ENCODE data around the gene KLHDC2.
"Not testable (repeated sequence)": the region's sequence is repeated elsewhere in the genome, so short reads cannot be mapped to it uniquely, and the experiment has no call there.

DNA sequence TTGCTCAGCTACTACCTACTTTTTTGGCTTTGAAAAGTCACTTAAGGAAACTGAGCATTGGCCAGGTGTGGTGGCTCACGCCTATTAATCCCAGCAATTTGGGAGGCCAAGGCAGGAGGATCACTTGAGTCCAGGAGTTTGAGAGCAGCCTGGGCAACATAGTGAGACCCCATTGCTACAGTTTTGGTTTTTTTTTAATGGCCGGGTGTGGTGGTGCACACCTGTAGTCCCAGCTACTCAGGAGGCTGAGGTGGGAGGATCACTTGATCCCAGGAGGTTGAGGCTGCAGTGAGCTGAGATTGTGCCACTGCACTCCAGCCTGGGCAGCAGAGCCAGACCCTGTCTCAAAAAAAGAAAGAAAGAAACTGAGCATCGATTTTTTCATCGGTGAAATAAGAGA lies 32.3 kb upstream of the KLHDC2 start:
- TF ChIP-seq POLR2A (IDR thresholded peaks at IDR 0.05; ENCODE audit: low read depth, low read length); POLR2AphosphoS5 (IDR thresholded peaks at IDR 0.05; ENCODE audit: low read depth, low read length); TAF1 (IDR thresholded peaks at IDR 0.05; ENCODE audit: low read depth, low read length); PAX5 (IDR thresholded peaks at IDR 0.05; ENCODE audit: insufficient read depth, low read length, severe bottlenecking); SPI1 (IDR thresholded peaks at IDR 0.05; ENCODE audit: low read depth, low read length): not testable (repeated sequence)
